GM18951 (cell line): ENCODE data around the gene LDLRAD4.

ENCODE experiments used
- POLR2A ChIP-seq: IDR thresholded peaks from 4 replicates; pipeline ENCODE4 v1.6.1; 2011; ENCODE audit warnings: mild to moderate bottlenecking; ENCODE audit not compliant: insufficient read length, insufficient read depth; ENCODE audit errors: extremely low read depth
- in situ Hi-C: fragments of 300-500 bp; cut with MboI; formaldehyde crosslinking; loops from one replicate; pipeline ENCODE4 v1.12.0; 2022; ENCODE audit warnings: low sequenced_read_pairs, mixed read lengths, inconsistent platforms; ENCODE audit not compliant: unreplicated experiment

The LDLRAD4 gene

DNA sequence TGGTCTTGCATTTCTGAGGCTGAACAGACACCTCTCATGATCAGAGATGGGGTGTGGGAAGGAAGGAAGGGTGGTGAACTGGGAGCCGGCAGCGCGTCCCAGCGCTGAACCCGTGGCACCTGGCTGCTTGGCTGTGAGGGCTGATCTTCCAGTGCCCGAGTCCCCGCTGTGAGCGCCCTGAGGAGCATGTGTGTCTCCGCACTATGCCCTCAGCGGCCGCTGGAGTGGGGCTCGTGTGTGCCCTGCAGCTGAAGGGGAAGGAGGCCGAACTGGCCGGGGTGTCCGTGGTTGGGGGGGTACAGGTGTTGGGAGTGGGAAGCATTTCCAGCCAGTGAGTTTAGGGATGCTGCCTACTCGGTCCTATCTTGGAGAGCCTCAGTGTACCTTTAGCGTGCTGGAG lies 82.2 kb downstream of the LDLRAD4 start:
- in situ Hi-C loops, result loop anchor here (25.0 kb wide), 1 partner anchor 1762 kb away; no protein-coding TSS in a partner anchor

DNA sequence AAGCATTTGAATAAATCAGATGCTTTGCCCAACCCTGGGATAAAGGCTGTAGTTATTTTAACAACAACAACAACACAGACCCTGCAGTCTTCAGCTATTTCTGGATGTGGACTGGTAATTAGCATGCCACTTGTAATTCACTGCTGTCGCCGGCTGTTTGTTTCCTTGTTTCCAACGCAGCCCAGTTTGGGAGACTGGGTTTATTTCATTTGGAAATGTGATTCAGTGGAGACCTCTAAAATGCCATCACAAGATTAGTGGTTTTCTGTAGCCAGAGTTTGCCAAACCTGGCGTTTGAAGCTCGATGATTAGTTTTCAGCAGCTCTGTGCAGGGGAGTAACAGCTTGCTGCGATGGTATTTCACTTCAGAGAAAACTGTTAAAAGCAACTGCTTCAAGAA lies 83.5 kb downstream of the LDLRAD4 start:
- in situ Hi-C loops, result loop anchor here (25.0 kb wide), 1 partner anchor 1760 kb away; no protein-coding TSS in a partner anchor
- TF ChIP-seq POLR2A, result no peak

More for the DNA sequence above, 82.2 kb downstream of the LDLRAD4 start:
- TF ChIP-seq POLR2A, result no peak

DNA sequence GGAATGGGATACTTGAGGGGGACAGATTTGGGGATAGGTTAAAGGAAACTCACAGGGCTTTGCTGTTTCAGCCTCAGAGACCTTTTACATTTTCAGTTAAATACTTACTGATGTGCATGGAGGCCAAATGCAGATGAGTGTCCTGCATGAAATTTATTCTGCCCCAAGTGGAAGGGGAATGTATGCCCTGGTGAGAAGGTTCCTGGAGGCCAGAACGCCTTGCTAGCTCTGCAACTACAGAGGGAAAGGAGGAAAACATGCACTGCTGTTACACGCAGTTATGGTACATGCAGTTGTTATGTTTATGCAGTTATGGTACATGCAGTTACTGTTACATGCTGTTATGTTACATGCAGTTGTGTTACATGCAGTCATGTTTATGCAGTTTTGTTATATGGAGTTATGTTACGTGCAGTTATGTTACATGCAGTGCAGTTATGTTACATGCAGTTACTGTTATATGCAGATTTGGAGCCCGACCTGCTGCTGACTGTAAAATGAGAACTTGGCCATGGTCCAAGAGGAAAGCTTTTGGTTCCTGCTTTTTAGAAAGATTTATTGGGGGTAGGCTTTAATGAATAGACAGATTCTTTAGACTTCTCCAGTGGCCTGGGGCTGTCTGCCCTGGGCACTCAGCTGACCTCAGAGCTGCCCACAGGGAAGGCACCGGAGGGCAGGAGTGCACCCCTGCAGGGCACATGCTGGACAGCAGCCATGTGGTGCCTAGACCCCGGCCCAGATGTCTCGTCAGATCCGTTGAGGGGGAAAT lies 84.1 kb downstream of the LDLRAD4 start:
- in situ Hi-C loops, result loop anchor here (25.0 kb wide), 1 partner anchor 1760 kb away; no protein-coding TSS in a partner anchor

DNA sequence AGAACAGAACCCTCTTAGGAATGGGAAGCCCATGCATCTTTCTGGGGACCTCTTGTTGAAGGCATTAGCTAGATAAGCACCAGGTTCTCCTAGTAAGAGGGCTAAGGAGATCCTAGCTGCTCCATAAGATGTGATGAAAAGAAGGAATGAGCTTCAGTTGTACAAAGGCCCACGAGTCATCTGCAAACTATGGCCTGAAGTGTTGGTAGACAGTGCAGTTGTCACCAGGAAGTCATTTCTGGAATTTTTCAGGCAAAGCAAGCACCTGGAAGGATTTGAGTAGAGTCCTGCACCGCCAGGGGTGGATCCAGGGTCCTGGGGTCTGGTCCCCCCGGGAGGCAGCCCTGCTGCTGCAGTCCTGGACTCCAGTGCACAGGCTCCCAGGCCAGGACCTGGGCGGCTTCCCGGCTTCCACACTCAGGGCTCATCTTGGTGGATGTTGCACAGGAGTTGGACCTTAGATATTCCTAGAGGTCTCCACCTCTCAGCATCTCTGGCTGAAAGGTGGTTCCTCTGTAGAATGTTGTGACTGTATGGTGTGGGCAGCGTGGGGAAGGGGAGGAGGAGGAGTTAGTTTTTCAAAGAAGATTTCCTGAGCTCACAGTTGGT lies 85.3 kb downstream of the LDLRAD4 start:
- no peak for TF ChIP-seq POLR2A
- in situ Hi-C loops, result loop anchor here (25.0 kb wide), 1 partner anchor 1758 kb away; no protein-coding TSS in a partner anchor

More for the DNA sequence above, 84.1 kb downstream of the LDLRAD4 start:
- no peak for TF ChIP-seq POLR2A

DNA sequence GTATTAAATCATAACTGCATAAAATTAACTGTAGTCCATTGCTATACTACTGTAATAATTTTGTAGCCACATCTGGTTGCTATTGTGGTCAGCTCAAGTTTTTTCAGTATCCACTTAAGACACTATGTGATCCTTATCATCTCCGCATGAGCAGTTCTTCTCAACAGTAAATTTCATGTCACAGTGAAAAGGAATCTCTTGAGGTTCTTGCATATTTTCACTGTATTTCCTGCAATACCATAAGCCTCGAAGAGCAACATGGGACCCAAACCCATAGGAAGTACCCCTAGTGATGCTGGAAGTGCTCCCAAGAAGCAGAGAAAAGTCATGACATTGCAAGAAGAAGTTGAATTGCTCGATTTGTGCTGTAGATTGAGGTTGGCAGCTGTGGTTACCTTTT lies 86.7 kb downstream of the LDLRAD4 start:
- TF ChIP-seq POLR2A, result no peak
- in situ Hi-C loops, result loop anchor here (25.0 kb wide), 1 partner anchor 1757 kb away; no protein-coding TSS in a partner anchor

DNA sequence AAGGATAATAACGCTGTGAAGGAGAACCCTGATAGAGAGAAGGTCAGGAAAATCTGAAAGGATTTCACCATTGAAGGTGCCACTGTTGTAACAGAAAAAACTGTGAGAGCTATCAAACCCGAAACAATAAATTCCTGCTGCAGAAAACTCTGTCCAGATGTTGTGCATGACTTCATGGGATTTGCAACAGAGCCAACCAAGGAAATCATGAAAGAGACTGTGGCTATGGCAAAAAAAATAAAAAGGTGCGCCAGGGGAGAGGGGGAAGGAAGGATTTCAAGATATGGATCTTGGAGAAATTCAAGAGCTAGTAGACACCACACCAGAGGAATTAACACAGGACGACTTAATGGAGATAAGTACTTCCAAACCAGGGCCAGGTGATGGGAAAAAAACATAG lies 88.0 kb downstream of the LDLRAD4 start:
- no peak for TF ChIP-seq POLR2A

DNA sequence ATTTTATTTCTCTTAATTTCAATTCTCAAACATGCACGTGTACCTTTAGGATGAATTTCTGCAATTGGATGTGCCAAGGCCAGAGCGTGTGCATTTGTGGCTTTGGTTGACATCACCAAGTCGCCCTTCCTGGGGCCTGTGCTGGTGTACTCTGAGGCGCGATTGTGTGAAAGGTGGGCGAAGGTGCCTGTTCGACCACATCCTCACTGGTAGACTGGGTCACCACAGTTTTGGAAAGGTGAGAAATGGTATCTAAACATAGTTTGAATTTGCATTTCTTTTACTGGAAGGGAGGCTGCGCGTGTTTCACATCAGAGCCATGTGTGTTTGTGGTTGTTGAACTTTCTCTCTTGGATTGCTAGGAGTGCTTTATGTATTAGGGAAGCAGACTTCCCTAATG lies 89.8 kb downstream of the LDLRAD4 start:
- in situ Hi-C loops, result loop anchor here (25.0 kb wide), 1 partner anchor 1754 kb away; no protein-coding TSS in a partner anchor
- no peak for TF ChIP-seq POLR2A

More for the DNA sequence above, 88.0 kb downstream of the LDLRAD4 start:
- in situ Hi-C loops, result loop anchor here (25.0 kb wide), 1 partner anchor 1756 kb away; no protein-coding TSS in a partner anchor

DNA sequence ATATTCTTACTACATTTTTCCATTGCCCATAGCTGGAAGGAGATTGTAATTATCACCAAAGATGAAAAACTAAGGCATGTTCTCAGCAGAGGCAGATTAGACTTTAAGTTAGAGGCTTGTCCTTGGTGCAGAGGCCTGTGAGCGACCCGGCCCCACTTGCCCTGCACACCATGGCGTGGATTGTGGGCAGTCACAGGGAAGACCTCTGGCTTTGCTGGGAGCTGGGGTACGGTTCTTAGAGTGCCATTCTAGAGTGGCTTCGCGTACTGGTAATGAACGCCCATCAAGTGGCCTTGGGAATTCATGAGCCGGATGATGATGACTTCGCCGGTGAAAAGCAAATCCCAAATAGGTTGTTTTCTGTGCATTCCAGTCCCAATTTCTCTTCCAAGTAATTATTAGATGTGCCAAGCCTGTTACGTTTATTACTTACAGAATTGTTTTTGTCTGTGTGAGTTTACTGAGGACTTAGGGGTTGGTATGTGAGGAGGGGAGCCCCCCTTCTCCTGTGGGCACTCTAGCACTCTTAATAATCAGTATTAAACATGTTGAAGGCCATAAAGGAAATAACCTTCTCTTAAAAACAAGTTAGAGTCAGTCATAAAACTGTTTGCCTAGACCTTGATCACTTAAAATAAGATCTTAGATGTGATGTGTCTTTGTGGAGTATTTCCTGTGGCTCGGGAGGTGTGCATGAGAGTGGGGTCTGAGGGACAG lies 90.6 kb downstream of the LDLRAD4 start:
- TF ChIP-seq POLR2A, result no peak

DNA sequence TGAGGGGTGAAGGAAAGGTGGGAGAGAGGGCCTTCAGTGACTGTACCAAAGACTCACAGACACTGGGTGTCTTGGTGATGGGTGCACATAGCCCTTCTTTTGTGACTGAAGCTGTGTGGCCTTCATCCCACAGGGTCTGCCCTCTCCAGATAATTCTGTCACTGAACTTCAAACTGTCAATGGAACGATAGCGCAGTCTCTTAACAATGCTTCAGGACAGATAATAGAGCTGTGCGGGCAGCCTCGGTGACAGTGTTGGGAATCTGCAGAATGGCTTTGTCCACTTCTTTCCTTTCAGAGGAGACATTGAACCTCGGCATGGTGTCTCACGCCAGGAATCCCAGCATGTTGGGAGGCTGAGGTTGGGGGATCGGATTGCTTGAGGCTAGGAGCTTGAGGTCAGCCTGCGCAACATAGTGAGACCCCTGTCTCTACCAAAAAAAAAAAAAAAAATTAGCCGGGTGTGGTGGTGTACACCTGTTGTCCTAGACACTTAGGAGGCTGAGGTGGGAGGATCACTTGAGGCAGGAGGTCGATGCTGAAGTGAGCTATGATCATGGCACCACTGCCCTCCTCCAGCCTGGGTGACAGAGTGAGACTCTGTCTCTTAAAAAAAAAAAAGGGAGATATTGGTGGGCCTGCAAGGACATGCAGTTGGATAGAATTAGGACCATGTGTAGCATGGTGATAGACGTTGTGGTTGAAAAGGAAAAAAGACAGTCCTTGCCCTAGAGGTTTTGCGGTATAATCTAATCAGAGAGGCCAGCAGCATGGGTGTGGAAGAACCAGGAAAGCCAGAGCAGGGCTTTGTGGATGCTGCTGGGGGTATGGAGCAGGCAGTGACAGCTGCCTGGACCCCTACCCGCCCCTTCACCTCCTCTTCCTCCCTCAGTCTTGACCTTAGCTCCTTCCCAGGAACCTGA lies 91.4 kb downstream of the LDLRAD4 start:
- no peak for TF ChIP-seq POLR2A
- in situ Hi-C loops, result loop anchor here (25.0 kb wide), 1 partner anchor 1752 kb away; no protein-coding TSS in a partner anchor

More for the DNA sequence above, 90.6 kb downstream of the LDLRAD4 start:
- in situ Hi-C loops, result loop anchor here (25.0 kb wide), 1 partner anchor 1753 kb away; no protein-coding TSS in a partner anchor

DNA sequence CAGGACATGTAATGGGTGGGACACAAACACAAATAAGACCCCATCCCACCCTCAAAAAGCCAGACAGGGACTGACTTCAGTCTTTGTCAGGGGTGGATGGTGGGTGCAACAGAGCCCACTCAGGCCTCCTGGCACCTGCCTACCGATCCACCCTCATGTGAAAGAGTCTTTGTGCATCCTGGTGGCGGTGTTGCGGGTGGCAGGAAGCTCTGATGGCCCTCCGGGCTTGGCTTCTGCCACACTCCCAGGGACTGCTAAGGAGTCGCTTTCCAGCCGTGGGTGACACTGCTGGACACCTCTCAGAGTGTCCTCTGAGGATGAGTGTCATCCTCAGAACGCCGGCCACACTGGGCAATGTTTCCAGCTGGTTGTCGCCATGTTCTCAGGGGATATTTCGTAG lies 92.6 kb downstream of the LDLRAD4 start:
- no peak for TF ChIP-seq POLR2A
- in situ Hi-C loops, result loop anchor here (25.0 kb wide), 1 partner anchor 1751 kb away; no protein-coding TSS in a partner anchor

DNA sequence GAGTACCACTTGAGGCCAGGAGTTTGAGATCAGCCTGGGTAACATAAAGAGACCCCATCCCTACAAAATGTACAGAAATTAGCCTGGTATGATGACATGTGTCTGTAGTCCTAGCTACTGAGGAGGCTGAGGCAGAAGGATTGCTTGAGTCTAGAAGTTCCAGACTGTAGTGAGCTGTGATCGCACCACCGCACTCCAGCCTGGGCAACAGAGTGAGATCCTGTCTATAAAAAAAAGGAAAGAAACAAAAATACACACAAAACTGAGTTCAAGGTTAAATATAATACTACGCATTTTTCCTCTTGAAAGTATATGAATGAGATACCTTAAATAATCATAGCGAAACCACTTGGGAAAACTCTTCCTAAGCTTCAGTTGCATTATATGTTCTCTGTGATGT lies 94.0 kb downstream of the LDLRAD4 start:
- in situ Hi-C loops, result loop anchor here (25.0 kb wide), 1 partner anchor 1750 kb away; no protein-coding TSS in a partner anchor
- no peak for TF ChIP-seq POLR2A
